Measurements from ENCODE around the gene PSMB10.
A peak's percentile ranks its signal among the peaks of the same experiment; 100 is the strongest.
"Not testable (repeated sequence)": the region's sequence is repeated elsewhere in the genome, so short reads cannot be mapped to it uniquely, and the experiment has no call there.

Gene PSMB10

GRCh38 chr16:67941469-67942199 lies 5.0 kb upstream of the PSMB10 start:
- no peak for DNase-seq (ENCODE audit: low read depth)
- H3K4me3 ChIP-seq (ENCODE audit: control insufficient read depth, low read depth, low read length): no peak overlapping the region
- no peak for TF ChIP-seq CTCF (conservative IDR thresholded peaks at IDR 0.05; ENCODE audit: control insufficient read depth, insufficient read depth, low read depth, low read length)

- DNase-seq (ENCODE audit: low read depth): no peak
- H3K4me3 ChIP-seq (ENCODE audit: control insufficient read depth, low read depth, low read length): no peak overlapping the region
- no peak for TF ChIP-seq CTCF (conservative IDR thresholded peaks at IDR 0.05; ENCODE audit: control insufficient read depth, insufficient read depth, low read depth, low read length)
Observed at GRCh38 chr16:67940446-67941089, 3.9 kb upstream of the PSMB10 start.

GRCh38 chr16:67939507-67940445 lies 3.1 kb upstream of the PSMB10 start:
- TF ChIP-seq CTCF (conservative IDR thresholded peaks at IDR 0.05; ENCODE audit: control insufficient read depth, insufficient read depth, low read depth, low read length): no peak
- no peak overlapping the region for H3K4me3 ChIP-seq (ENCODE audit: control insufficient read depth, low read depth, low read length)
- DNase-seq (ENCODE audit: low read depth): no peak

- not testable (repeated sequence) for DNase-seq (ENCODE audit: low read depth); H3K4me3 ChIP-seq (ENCODE audit: control insufficient read depth, low read depth, low read length)
Observed at GRCh38 chr16:67937713-67938112, 1.1 kb upstream of the PSMB10 start.

GRCh38 chr16:67936880-67937605 lies 393 bp upstream of the PSMB10 start:
- no peak for TF ChIP-seq CTCF (conservative IDR thresholded peaks at IDR 0.05; ENCODE audit: control insufficient read depth, insufficient read depth, low read depth, low read length)
- no peak for DNase-seq (ENCODE audit: low read depth)
- H3K4me3 ChIP-seq (ENCODE audit: control insufficient read depth, low read depth, low read length): peak overlapping the region; percentile 88

- DNase-seq (ENCODE audit: low read depth): peak; percentile 84
- TF ChIP-seq CTCF (conservative IDR thresholded peaks at IDR 0.05; ENCODE audit: control insufficient read depth, insufficient read depth, low read depth, low read length): no peak
- H3K4me3 ChIP-seq (ENCODE audit: control insufficient read depth, low read depth, low read length): peak overlapping the region; percentile 88
Observed at GRCh38 chr16:67935402-67936123, 1.1 kb downstream of the PSMB10 start.
